Fibroblast of lung (primary cell): Measurements from ENCODE around the gene DIAPH3.

Experiments
- EZH2 ChIP-seq: IDR thresholded peaks from 2 replicates; pipeline ENCODE4 v1.5.1; 2012; ENCODE audit warnings: low read length, control low read depth, mild to moderate bottlenecking; ENCODE audit errors: missing control alignments
- TF ChIP-seq, protein P1 (sequence below), 2 donors: IDR thresholded peaks in 1 of 2; conservative IDR thresholded peaks in 1 of 2; 1 replicate in 1 of 2; 2 replicates in 1 of 2; pipeline ENCODE4 v1.5.1; 2011 to 2012; ENCODE audit warnings: low read length in 2 of 2, control low read depth in 1 of 2, inconsistent platforms in 1 of 2, low read depth in 1 of 2, mild to moderate bottlenecking in 1 of 2

DNA sequence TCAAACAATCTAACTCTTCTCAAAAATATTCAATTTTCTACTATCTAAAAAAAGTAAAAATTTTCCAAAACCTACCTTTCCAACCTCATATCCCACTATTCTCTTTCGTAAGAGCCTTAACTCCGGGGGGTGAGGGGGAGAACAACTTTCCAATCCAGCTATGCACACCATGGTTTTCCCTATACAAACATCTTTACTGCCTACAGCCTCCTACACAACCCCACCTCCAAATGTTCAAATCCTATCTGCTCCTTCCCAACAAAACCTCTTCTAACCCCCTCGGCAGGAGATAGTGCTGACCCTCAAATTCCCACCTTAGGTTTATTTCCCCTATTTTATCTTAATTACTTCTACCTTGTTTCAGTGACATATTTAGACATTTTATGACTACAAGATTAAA is 102.0 kb downstream of the DIAPH3 start:
- no peak for TF ChIP-seq EZH2
- TF ChIP-seq, protein P1, sequence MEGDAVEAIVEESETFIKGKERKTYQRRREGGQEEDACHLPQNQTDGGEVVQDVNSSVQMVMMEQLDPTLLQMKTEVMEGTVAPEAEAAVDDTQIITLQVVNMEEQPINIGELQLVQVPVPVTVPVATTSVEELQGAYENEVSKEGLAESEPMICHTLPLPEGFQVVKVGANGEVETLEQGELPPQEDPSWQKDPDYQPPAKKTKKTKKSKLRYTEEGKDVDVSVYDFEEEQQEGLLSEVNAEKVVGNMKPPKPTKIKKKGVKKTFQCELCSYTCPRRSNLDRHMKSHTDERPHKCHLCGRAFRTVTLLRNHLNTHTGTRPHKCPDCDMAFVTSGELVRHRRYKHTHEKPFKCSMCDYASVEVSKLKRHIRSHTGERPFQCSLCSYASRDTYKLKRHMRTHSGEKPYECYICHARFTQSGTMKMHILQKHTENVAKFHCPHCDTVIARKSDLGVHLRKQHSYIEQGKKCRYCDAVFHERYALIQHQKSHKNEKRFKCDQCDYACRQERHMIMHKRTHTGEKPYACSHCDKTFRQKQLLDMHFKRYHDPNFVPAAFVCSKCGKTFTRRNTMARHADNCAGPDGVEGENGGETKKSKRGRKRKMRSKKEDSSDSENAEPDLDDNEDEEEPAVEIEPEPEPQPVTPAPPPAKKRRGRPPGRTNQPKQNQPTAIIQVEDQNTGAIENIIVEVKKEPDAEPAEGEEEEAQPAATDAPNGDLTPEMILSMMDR (conservative IDR thresholded peaks at IDR 0.05 in 1 of 2, IDR thresholded peaks at IDR 0.05 in 1 of 2; ENCODE audit: low read depth in 1 of 2, low read length in 2 of 2), result no peak
